ENCODE measurements around the gene SLCO1A2.

Gene SLCO1A2

DNA sequence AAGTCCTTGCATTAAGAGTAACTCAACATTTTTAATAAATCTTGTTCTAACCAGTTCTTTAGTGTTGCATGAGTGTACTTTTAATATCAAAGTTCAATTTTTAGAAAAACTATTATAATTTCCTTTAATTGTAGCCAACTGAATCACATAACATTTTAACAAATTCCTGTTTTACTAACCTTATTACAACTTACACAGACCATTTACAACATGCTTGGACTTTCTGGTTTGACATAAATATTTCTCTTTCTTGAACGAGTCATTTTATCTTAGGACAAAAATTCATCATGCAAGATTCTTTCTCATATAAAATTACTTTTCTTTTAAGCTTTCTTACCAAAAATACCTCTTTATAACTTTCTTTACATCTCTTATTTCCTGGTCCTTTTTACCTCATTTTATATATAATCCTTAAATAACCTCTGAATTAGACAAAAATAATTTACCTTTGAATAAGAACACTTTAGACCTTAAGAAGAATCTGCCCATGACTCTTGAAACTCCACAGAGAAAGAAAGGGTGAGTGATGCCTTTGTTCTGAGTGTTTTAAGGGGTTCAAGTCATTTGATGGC, 3.9 kb downstream of the SLCO1A2 start:
- H3K4me2 ChIP-seq (ENCODE audit: low read length), result no peak overlapping the region
- H2AFZ ChIP-seq (ENCODE audit: low read depth, low read length), result no peak overlapping the region
- H3K27me3 ChIP-seq (ENCODE audit: low read depth, low read length), result no peaks in the 10 kb centered on the region
- no peaks in the 10 kb centered on the region for H3K4me1 ChIP-seq (ENCODE audit: low read length)
- TF ChIP-seq, protein P1, sequence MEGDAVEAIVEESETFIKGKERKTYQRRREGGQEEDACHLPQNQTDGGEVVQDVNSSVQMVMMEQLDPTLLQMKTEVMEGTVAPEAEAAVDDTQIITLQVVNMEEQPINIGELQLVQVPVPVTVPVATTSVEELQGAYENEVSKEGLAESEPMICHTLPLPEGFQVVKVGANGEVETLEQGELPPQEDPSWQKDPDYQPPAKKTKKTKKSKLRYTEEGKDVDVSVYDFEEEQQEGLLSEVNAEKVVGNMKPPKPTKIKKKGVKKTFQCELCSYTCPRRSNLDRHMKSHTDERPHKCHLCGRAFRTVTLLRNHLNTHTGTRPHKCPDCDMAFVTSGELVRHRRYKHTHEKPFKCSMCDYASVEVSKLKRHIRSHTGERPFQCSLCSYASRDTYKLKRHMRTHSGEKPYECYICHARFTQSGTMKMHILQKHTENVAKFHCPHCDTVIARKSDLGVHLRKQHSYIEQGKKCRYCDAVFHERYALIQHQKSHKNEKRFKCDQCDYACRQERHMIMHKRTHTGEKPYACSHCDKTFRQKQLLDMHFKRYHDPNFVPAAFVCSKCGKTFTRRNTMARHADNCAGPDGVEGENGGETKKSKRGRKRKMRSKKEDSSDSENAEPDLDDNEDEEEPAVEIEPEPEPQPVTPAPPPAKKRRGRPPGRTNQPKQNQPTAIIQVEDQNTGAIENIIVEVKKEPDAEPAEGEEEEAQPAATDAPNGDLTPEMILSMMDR (IDR thresholded peaks at IDR 0.05; ENCODE audit: low read depth, low read length), result no peak
- TF ChIP-seq EZH2phosphoT487 (IDR thresholded peaks at IDR 0.05; ENCODE audit: low read depth), result no peak
- H3K79me2 ChIP-seq (ENCODE audit: low read length), result no peaks in the 10 kb centered on the region
- H4K20me1 ChIP-seq (ENCODE audit: insufficient read depth, low read length), result no peaks in the 10 kb centered on the region
- no peak overlapping the region for H3K27ac ChIP-seq (ENCODE audit: low read length)
- no peak overlapping the region for H3K4me3 ChIP-seq (ENCODE audit: low read length)
- H3K36me3 ChIP-seq (replicated peaks; ENCODE audit: low read depth, low read length), result no peaks in the 10 kb centered on the region
- no peak overlapping the region for H3K9ac ChIP-seq (ENCODE audit: low read length)
- peaks cover 5% of the 10 kb centered on the region; the same call in 1 of the 2 replicates for H3K9me3 ChIP-seq (ENCODE audit: insufficient read depth, low read length)

DNA sequence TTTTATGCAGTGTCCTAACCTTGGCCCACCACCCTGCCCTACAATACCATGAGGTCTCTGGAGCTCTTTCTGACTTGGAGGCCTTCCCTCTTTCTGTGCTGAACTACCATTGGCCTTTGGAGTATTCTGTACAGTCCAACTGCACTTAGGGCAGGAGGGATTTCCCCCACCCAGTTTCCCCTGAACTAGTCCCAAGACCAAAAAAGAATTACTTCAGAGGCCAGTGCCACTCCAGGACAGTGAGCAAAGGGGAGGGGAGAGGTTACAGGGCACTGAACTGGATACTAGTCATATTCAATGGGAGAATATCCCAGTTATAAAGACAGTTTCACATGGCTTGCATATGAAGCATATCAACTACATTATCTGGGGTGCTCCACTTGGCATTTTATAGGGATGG, 6.1 kb downstream of the SLCO1A2 start:
- TF ChIP-seq, protein P1 (IDR thresholded peaks at IDR 0.05; ENCODE audit: low read depth, low read length), result no peak
- TF ChIP-seq EZH2phosphoT487 (IDR thresholded peaks at IDR 0.05; ENCODE audit: low read depth), result no peak
- H2AFZ ChIP-seq (ENCODE audit: low read depth, low read length), result no peak overlapping the region
- H3K4me2 ChIP-seq (ENCODE audit: low read length), result no peak overlapping the region
- no peaks in the 10 kb centered on the region for H3K79me2 ChIP-seq (ENCODE audit: low read length)
- H4K20me1 ChIP-seq (ENCODE audit: insufficient read depth, low read length), result no peaks in the 10 kb centered on the region
- H3K9ac ChIP-seq (ENCODE audit: low read length), result no peak overlapping the region
- H3K9me3 ChIP-seq (ENCODE audit: insufficient read depth, low read length), result peaks cover 5% of the 10 kb centered on the region; the same call in 1 of the 2 replicates
- H3K36me3 ChIP-seq (replicated peaks; ENCODE audit: low read depth, low read length), result no peaks in the 10 kb centered on the region
- no peaks in the 10 kb centered on the region for H3K4me1 ChIP-seq (ENCODE audit: low read length)
- H3K4me3 ChIP-seq (ENCODE audit: low read length), result no peak overlapping the region
- no peak overlapping the region for H3K27ac ChIP-seq (ENCODE audit: low read length)
- no peaks in the 10 kb centered on the region for H3K27me3 ChIP-seq (ENCODE audit: low read depth, low read length)

DNA sequence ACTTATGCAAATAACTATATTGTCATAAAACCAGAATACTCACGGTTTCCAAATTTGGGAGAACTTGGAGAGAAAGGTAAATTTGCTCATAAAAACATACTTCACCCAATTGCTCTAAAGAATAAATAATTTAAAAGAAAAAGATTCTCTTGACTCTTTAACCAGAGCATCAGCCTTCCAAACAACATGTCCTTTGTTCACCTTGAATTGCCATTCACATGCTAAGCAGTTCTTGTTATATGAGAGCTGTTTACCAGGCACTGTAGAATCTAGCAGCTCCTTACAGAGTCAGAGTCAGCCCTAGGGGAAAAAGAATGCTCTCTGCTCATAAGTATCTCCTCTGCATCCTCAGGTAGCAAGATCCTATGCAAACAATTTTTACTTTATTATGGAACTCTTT, 10.2 kb downstream of the SLCO1A2 start:
- no peaks in the 10 kb centered on the region for H3K36me3 ChIP-seq (replicated peaks; ENCODE audit: low read depth, low read length)
- no peak overlapping the region for H3K27ac ChIP-seq (ENCODE audit: low read length)
- H2AFZ ChIP-seq (ENCODE audit: low read depth, low read length), result no peak overlapping the region
- no peaks in the 10 kb centered on the region; the same call in 1 of the 2 replicates for H3K9me3 ChIP-seq (ENCODE audit: insufficient read depth, low read length)
- H3K27me3 ChIP-seq (ENCODE audit: low read depth, low read length), result no peaks in the 10 kb centered on the region
- no peak overlapping the region for H3K9ac ChIP-seq (ENCODE audit: low read length)
- H4K20me1 ChIP-seq (ENCODE audit: insufficient read depth, low read length), result no peaks in the 10 kb centered on the region
- no peak for TF ChIP-seq EZH2phosphoT487 (IDR thresholded peaks at IDR 0.05; ENCODE audit: low read depth)
- TF ChIP-seq, protein P1 (IDR thresholded peaks at IDR 0.05; ENCODE audit: low read depth, low read length), result no peak
- no peak overlapping the region for H3K4me3 ChIP-seq (ENCODE audit: low read length)
- H3K79me2 ChIP-seq (ENCODE audit: low read length), result no peaks in the 10 kb centered on the region
- no peaks in the 10 kb centered on the region for H3K4me1 ChIP-seq (ENCODE audit: low read length)
- H3K4me2 ChIP-seq (ENCODE audit: low read length), result no peak overlapping the region

DNA sequence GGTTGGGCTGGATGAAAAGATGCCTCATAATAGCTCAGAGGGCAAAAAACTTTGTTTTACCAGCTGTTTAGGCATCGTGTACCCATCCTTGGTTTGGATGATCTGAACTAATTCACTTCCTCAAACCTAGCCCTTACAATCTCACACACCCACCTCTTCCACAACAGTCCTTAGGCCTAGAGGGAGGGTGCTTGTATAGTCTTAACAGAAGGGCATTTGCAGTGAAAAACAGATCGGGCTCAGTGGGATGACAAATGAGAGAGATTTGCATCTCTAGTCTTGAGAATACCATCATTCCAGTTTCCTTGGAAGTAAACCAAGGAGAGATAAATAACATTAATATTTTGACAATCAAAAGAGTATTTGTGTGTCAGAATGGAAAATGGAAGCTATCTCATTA, 11.0 kb downstream of the SLCO1A2 start:
- H3K27ac ChIP-seq (ENCODE audit: low read length), result no peak overlapping the region
- no peak overlapping the region for H3K4me3 ChIP-seq (ENCODE audit: low read length)
- H3K9ac ChIP-seq (ENCODE audit: low read length), result no peak overlapping the region
- no peak for TF ChIP-seq EZH2phosphoT487 (IDR thresholded peaks at IDR 0.05; ENCODE audit: low read depth)
- no peak overlapping the region for H3K4me2 ChIP-seq (ENCODE audit: low read length)
- H4K20me1 ChIP-seq (ENCODE audit: insufficient read depth, low read length), result no peaks in the 10 kb centered on the region
- no peaks in the 10 kb centered on the region; the same call in 1 of the 2 replicates for H3K9me3 ChIP-seq (ENCODE audit: insufficient read depth, low read length)
- H3K36me3 ChIP-seq (replicated peaks; ENCODE audit: low read depth, low read length), result no peaks in the 10 kb centered on the region
- no peaks in the 10 kb centered on the region for H3K27me3 ChIP-seq (ENCODE audit: low read depth, low read length)
- H2AFZ ChIP-seq (ENCODE audit: low read depth, low read length), result no peak overlapping the region
- H3K4me1 ChIP-seq (ENCODE audit: low read length), result no peaks in the 10 kb centered on the region
- H3K79me2 ChIP-seq (ENCODE audit: low read length), result no peaks in the 10 kb centered on the region
